Ovary (tissue), 3 donors: ENCODE data around the gene WDR55.

Experiments used
- CTCF ChIP-seq, 3 donors: fragments of 450-650 bp in 2 of 3; fragments of 200-600 bp in 1 of 3; IDR thresholded peaks; one replicate each; pipeline versions ENCODE4 v1.5.1 to v1.8.0; 2016 to 2022; ENCODE audit warnings: antibody characterized with exemption in 3 of 3, mild to moderate bottlenecking in 1 of 3
- EP300 ChIP-seq: sonication (generic); formaldehyde crosslinking; IDR thresholded peaks from one replicate; pipeline ENCODE4 v1.6.1; 2017; ENCODE audit warnings: antibody characterized with exemption
- donor health status: DM: no; HTN: no; CAD: no.

GRCh38 chr5:140690941-140691924, 26.5 kb downstream of the WDR55 start, which contains the start of the genes HARS1 and HARS2:
- TF ChIP-seq CTCF (IDR thresholded peaks at IDR 0.05) (no peak), EP300 (no peak)
